Measurements from ENCODE around the gene AFF2.

- no peak for TF ChIP-seq POLR2AphosphoS5 (IDR thresholded peaks at IDR 0.05)
- TF ChIP-seq, protein P1, sequence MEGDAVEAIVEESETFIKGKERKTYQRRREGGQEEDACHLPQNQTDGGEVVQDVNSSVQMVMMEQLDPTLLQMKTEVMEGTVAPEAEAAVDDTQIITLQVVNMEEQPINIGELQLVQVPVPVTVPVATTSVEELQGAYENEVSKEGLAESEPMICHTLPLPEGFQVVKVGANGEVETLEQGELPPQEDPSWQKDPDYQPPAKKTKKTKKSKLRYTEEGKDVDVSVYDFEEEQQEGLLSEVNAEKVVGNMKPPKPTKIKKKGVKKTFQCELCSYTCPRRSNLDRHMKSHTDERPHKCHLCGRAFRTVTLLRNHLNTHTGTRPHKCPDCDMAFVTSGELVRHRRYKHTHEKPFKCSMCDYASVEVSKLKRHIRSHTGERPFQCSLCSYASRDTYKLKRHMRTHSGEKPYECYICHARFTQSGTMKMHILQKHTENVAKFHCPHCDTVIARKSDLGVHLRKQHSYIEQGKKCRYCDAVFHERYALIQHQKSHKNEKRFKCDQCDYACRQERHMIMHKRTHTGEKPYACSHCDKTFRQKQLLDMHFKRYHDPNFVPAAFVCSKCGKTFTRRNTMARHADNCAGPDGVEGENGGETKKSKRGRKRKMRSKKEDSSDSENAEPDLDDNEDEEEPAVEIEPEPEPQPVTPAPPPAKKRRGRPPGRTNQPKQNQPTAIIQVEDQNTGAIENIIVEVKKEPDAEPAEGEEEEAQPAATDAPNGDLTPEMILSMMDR (IDR thresholded peaks at IDR 0.05) = no peak
Observed at GRCh38 chrX:148573119-148573518, 72.7 kb downstream of the AFF2 start.

Measured in upper lobe of left lung (tissue), 4 donors.